Ramos (cell line): ENCODE results near the gene CIRBP.
"Not testable (repeated sequence)": the region's sequence is repeated elsewhere in the genome, so short reads cannot be mapped to it uniquely, and the experiment has no call there.

Source experiments
- in situ Hi-C: fragments of 300-500 bp; cut with MboI; formaldehyde crosslinking; loops from one replicate; pipeline ENCODE4 v1.14.3; 2022; ENCODE audit warnings: low sequenced_read_pairs; ENCODE audit not compliant: unreplicated experiment

Gene CIRBP

GRCh38 chr19:1302533-1303239 lies 33.6 kb downstream of the CIRBP start:
- in situ Hi-C loops: loop anchor here (10.0 kb wide), 1 partner anchor 222 kb away; the partner anchor contains the start of gene PLK5

DNA sequence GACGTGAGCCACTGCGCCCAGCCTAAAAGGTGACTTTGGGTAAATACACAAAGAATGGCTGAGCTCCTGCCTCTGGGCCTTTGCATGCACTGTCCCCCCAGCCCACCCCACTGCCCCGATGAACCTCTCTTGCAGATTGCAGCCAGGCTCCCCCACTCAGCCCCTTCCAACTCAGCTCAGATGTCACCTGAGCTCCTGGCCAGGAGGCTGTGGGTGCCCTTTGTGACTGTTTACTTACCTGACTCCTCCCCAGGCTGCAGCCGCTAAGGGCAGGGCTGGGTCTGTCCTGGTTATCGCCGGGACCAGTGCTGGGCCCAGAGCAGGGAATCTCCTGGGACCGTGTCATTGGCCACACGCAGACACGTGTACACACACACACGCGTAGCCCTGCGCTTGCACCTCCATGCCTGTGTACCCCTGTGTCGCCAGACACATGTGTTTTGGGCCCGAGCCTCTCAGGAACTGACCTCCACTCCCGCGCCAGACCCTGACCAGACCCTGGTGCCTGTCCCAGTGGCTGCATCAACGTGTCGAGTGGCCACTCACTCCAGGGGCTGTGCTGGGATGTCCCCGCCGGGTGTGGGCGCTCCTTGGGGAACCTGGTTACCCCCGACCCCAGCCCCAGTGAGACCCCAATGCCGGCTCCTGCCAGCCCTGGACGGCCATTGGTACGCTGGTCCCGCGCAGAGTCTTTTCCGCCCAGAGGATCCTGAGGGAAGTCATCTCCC lies 35.2 kb downstream of the CIRBP start:
- in situ Hi-C loops: loop anchor here (10.0 kb wide), 1 partner anchor 220 kb away; the partner anchor contains the start of gene PLK5

DNA sequence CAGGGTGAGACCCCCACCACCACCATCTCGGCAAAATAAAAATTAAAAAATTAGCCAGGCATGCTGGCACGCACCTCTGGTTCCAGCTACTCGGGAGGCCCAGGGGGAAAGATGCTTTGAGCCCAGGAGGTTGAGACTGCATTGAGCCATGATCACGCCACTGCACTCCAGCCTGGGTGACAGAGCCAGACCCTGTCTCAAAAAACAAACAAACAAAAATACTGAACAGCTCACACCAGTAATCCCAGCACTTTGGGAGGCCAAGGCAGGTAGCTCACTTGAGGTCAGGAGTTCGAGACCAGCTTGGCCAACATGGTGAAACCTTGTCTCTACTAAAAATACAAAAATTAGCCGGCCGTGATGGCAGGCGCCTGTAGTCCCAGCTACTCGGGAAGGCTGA lies 36.2 kb downstream of the CIRBP start:
- in situ Hi-C loops: loop anchor here (10.0 kb wide), 1 partner anchor 219 kb away; the partner anchor contains the start of gene PLK5

GRCh38 chr19:1307320-1307719 lies 38.2 kb downstream of the CIRBP start:
- in situ Hi-C loops: loop anchor here (10.0 kb wide), 1 partner anchor 217 kb away; the partner anchor contains the start of gene PLK5

GRCh38 chr19:1307755-1308303 lies 38.7 kb downstream of the CIRBP start:
- in situ Hi-C loops: loop anchor here (10.0 kb wide), 1 partner anchor 217 kb away; the partner anchor contains the start of gene PLK5

GRCh38 chr19:1308718-1309117 lies 39.6 kb downstream of the CIRBP start:
- in situ Hi-C loops: loop anchor here (10.0 kb wide), 1 partner anchor 216 kb away; the partner anchor contains the start of gene PLK5

- in situ Hi-C loops: loop anchor here (10.0 kb wide), 1 partner anchor 215 kb away; the partner anchor contains the start of gene PLK5
Observed at GRCh38 chr19:1309977-1310852, 41.1 kb downstream of the CIRBP start.

- in situ Hi-C loops: no loop called here
Observed at GRCh38 chr19:1310853-1311180, 41.7 kb downstream of the CIRBP start.

- in situ Hi-C loops: no loop called here
Observed at GRCh38 chr19:1311543-1312091, 42.5 kb downstream of the CIRBP start.

- in situ Hi-C loops: no loop called here
Observed at GRCh38 chr19:1312767-1313694, 43.9 kb downstream of the CIRBP start.

- in situ Hi-C loops: no loop called here
Observed at GRCh38 chr19:1313695-1314613, 44.8 kb downstream of the CIRBP start.

- in situ Hi-C loops: no loop called here
Observed at GRCh38 chr19:1315470-1316166, 46.5 kb downstream of the CIRBP start.

GRCh38 chr19:1316466-1316865 lies 47.3 kb downstream of the CIRBP start:
- in situ Hi-C loops: no loop called here

- in situ Hi-C loops: no loop called here
Observed at GRCh38 chr19:1317274-1318003, 48.3 kb downstream of the CIRBP start.

DNA sequence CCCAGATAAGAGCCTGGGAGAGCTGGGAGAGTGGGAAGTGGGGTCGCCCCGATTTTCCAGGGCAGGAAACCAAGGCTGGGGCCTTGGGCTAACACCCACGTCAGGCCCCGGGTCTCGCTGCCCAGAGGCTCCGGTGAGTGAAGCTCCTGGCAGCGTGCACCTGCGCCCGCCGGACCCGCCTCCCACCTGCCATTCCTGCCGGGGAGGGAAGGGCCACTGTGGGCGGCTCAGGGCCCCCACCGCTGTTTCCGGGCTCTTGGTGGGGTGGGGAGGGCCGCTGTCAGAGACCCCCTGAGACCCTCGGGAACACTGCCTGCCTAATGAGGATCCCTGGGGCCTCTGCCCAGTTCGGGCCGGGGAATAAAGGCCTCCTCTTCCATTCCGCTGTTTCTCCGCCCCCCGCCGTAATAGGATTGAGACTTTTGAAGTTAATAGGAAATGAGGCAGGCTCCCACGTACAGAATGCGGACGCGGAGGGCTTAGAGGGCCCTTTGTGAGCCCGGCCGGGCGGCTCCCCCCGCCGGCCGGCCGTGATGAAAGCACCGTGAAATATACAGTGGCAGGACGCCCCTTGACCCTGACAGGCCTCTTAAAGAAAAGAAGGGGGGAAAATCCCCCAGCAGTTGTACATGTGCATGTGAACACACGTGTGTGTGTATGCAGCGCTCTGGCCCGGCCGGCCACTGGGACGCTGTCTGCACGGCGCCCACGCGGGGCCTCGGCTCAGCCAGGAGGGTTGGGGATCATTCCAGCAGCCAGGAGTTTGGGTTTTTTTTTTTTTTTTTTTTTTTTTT lies 49.7 kb downstream of the CIRBP start:
- in situ Hi-C loops: no loop called here

- in situ Hi-C loops: not testable (repeated sequence)
Observed at GRCh38 chr19:1320282-1320650, 51.1 kb downstream of the CIRBP start.
